Hepatocyte (in vitro differentiated cells): ENCODE results near the gene MYL7.

Source experiments
- CTCF ChIP-seq: fragments of 200-600 bp; sonication (generic); IDR thresholded peaks from 2 replicates; pipeline ENCODE4 v1.5.1; 2016; ENCODE audit warnings: antibody characterized with exemption, mild to moderate bottlenecking; ENCODE audit not compliant: poor library complexity
- EZH2 ChIP-seq: fragments of 200-600 bp; sonication (generic); IDR thresholded peaks from 2 replicates; pipeline ENCODE4 v1.6.1; 2016; ENCODE audit warnings: antibody characterized with exemption, mild to moderate bottlenecking, borderline replicate concordance
- EZH2phosphoT487 ChIP-seq: fragments of 200-600 bp; sonication (generic); IDR thresholded peaks from one replicate; pipeline ENCODE4 v1.6.1; 2018; ENCODE audit warnings: antibody characterized with exemption, mild to moderate bottlenecking, low read depth, moderate library complexity; ENCODE audit not compliant: unreplicated experiment, severe bottlenecking

- no peak for TF ChIP-seq CTCF
- no peak for TF ChIP-seq EZH2
- TF ChIP-seq EZH2phosphoT487: no peak
These were observed 42.3 kb upstream of the MYL7 start for GRCh38 chr7:44183386-44183785.
